Activated CD4-positive, alpha-beta T cell treated with anti-CD3 and anti-CD28 coated beads for 24 hours (primary cell): ENCODE results near the gene EGFR.

ENCODE experiments used
- DNase-seq, 2 donors: peaks; one replicate each; pipeline ENCODE4 v3.0.0-alpha.2; 2020; ENCODE audit warnings: low read depth in 2 of 2

Gene EGFR

DNA sequence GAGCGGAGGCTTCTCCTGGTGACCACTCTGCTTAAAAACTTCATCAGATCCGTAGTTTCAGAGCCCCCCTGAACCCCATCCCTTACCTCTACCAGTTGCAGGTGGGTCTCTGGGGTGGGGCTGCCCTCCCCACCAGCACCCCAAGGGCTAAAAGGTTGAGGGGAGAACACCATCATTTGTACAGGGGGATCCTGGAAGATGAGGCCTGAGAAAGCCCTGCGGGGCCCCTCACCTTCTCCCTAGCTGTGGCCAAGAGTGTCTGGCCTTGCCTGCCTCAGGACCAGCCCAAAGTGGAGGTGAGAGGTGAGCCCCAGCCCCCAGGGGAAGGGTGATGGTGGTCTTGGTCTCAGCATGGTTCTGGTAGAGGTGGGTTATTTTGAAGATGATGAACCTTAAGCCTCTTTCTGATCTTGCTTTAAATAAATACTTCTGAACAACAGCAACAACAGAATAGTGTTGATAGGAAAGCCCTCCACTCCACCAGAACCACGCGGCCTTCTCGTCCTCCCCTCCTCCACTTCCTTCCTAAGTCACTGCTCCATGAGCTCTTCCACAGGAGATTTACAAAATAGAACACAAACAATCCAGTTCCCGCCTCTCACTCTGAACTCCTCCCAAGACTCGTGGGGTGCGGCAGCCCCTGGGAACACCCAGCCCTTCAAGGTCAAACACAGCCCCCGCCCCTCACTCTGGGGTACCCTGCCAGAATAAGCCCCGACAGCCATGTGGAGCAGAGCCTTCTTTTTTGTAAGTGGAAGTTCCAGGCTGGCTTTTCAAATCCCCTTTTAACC, 169.1 kb downstream of the EGFR start:
- DNase-seq = no peak

DNA sequence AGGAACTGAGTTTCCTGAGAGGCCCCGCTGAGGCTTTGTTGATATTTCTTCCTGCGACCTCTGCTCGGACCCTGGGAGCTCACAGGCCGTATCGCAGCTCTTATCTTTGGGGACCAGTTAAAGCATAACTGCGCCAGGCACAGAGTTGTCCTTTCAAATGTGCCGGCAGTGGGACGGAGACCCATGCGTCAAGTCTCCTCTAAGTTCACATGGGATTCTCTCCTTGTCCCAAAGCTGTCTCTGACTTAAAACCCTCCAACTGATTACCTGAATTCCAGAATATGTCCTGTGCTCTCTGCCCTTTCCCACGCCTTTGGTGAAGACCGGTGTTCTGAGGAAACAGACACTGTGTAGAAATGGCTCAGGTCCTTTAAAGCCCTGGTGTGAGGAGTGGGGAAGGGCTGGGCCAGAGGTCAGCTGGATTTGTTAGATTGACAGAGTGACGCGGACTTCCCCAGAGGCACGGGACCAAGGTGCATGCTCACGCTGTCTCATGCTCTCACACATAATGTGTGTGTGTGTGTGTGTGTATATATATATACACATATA, 169.8 kb downstream of the EGFR start:
- DNase-seq = no peak

GRCh38 chr7:55189146-55189766, 170.4 kb downstream of the EGFR start:
- no peak for DNase-seq

DNA sequence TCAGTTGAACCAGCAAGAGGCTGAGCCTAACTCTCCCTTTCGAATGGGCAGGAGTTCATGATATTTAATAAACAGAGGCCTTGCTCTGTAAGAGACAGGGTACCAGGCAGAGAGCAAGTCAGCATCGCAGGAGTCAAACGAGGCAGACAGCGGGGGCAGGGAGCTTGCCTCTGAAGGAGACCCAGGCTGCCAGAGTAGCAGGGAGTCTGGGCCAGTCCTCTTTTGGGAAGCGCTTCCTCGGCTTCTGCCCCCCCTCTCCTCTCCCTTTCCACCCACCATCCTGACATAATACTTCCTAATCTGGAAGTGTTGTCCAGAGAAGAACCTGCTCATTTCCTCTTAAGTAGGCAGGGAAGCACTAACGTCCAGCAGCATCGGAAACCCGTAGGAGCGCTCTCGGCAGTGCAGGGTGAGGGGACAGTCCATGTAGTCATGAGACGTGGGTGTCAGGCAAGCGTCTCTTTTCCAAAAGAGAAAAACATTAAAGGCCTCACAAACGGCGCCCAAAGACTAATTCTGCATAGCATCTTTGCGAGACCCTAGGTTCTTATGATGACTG, 171.1 kb downstream of the EGFR start:
- no peak for DNase-seq

DNA sequence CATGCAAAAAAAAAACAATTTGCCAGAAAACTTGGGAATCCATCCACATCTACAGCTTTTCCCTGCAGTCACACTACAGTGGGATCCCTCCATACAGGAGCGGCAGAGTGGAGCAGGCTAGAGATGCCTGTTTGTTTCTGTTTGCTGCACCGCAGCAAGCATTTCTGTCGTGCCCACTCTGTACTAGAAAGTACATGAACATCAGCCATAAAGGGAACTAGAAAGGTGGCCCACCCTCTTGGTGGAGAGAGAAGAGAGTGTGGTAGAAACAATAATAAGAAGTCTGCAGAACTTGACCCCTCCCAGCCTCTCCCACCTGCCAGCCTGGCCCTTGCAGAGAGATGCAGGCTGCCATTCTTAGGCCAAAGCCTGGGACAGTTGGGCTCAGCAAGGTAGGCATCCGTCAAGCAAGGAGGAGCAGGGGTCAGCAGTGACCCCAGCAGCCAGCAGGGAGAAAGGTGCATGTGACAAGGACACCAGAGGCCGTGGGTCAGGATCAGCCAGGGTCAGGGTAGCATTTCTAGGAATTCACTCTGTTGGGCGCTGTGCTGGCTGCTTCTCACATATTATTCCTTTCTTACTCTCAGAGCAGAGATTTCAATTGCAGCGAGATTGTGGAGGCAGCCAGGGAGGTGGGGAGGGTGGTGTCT, 171.8 kb downstream of the EGFR start:
- DNase-seq = no peak

- DNase-seq = no peak
Observed at GRCh38 chr7:55191161-55191925, 172.5 kb downstream of the EGFR start.

DNA sequence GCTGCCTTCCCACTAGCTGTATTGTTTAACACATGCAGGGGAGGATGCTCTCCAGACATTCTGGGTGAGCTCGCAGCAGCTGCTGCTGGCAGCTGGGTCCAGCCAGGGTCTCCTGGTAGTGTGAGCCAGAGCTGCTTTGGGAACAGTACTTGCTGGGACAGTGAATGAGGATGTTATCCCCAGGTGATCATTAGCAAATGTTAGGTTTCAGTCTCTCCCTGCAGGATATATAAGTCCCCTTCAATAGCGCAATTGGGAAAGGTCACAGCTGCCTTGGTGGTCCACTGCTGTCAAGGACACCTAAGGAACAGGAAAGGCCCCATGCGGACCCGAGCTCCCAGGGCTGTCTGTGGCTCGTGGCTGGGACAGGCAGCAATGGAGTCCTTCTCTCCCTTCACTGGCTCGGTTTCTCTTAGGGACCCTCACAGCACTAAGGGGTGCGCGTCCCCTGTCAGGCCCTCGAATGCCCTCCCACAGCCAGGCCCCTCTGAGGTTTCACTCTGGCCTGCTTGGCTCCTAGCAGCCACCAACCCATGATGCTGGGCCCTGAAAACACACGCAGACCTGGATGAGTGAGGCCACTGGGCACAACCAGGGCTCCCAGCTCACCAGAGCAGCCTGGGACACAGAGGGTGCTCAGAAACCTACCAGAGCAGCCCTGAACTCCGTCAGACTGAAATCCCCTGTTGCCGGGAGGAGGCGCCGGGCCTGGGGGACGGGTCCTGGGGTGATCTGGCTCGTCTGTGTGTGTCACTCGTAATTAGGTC, 173.3 kb downstream of the EGFR start:
- no peak for DNase-seq

GRCh38 chr7:55192723-55193122, 173.9 kb downstream of the EGFR start:
- no peak for DNase-seq

- no peak for DNase-seq
Observed at GRCh38 chr7:55193245-55193644, 174.4 kb downstream of the EGFR start.

DNA sequence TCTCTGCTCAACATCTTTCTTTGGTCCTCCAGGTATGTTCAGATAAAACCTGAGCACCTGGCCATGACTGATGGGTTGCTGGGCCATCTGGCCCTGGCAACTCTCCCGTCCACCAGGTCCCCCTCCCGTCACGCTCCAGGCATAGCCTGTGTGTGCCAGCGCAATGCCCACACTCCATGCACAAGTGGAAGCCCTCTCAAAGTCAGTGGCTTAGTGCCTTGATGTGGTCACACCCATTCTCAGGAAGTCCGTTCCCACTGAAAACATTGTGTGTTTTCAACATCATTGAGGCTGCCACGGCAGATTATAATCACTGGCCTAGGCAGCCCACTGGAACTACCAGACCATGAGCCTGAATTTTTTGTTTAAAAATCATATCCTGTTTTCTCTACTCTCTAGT, 175.7 kb downstream of the EGFR start:
- no peak for DNase-seq

DNA sequence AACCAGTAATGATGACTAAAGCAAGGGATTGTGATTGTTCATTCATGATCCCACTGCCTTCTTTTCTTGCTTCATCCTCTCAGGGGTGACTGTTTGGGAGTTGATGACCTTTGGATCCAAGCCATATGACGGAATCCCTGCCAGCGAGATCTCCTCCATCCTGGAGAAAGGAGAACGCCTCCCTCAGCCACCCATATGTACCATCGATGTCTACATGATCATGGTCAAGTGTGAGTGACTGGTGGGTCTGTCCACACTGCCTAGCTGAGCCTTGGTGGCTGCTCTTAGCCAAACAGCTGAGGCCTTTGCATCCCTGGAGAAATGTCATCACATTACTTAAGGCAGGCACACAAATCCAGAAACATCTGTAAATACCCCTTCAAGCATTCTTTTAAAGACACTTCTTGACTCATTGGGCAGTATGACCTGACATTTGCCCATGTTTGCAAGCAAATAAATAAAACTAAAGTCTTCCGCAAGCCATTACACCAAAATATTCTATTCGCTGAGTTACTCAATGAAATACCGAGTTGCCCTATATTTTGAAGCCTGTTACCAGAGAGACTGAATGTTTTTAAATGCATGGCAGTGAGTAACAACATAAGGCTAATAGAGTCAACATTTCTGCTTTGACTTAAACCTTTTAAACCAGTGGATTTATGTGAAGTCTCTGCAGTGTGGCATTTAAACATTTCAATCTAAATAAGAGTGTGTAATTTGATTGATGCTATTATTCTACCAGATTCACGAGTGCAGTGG, 180.0 kb downstream of the EGFR start:
- DNase-seq = no peak

DNA sequence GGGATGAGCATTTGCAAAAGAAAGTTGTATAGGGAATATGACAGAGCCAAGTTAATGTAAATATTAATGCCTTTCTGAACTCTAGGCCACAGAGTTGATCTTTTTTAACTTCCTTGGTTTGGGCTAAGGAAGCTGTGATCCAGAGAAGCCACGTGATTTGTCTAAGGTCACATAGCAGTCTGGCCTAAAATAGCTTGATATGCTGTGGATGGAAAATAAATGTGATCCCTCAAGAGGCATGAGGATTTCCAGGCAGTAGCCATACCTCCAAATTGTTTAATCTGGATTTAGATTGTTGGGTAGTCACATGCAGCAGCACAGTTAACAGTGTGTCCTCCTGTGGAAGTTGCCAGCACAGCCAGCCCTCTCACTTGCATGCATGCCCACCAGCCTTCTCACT, 180.6 kb downstream of the EGFR start:
- no peak for DNase-seq

DNA sequence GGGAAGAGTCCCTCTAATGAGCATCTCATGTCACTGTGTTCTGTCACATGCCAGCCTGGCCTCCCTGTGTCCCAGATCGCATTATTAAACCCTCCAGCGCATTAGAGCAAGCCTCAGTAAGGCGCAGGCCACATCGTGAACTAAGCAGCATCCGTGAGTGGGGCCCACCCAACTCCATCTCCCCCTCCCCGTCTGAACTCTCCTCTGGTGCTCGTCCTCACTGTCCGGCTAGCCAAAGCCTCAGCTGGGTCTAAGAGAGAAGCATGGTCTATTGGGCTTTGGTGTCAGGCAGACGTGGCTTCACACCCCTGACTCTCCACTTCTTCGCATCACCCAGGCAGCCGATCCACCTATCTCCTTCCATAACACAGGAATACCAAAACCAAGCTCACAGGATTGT, 181.6 kb downstream of the EGFR start:
- DNase-seq = no peak

GRCh38 chr7:55202150-55202913, 183.5 kb downstream of the EGFR start:
- DNase-seq = no peak

- no peak for DNase-seq
Observed at GRCh38 chr7:55203300-55203699, 184.5 kb downstream of the EGFR start.

DNA sequence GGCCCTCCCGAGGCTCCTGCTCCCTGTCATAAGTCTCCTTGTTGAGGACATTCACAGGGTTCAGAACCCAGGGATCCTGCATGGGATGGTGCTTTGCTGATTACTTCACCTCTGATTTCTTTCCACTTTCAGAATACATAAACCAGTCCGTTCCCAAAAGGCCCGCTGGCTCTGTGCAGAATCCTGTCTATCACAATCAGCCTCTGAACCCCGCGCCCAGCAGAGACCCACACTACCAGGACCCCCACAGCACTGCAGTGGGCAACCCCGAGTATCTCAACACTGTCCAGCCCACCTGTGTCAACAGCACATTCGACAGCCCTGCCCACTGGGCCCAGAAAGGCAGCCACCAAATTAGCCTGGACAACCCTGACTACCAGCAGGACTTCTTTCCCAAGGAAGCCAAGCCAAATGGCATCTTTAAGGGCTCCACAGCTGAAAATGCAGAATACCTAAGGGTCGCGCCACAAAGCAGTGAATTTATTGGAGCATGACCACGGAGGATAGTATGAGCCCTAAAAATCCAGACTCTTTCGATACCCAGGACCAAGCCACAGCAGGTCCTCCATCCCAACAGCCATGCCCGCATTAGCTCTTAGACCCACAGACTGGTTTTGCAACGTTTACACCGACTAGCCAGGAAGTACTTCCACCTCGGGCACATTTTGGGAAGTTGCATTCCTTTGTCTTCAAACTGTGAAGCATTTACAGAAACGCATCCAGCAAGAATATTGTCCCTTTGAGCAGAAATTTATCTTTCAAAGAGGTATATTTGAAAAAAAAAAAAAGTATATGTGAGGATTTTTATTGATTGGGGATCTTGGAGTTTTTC, 186.5 kb downstream of the EGFR start:
- no peak for DNase-seq

- DNase-seq = no peak
Observed at GRCh38 chr7:55206235-55207029, 187.6 kb downstream of the EGFR start.
